NOMO-1 treated with DMSO at 0.1 percent for 48 hours (cell line): ENCODE data around the gene TEAD4.

Experiments
- DNase-seq: peaks from one replicate; lab custom pipeline; 2025; ENCODE audit not compliant: unreplicated experiment; lab: John Stamatoyannopoulos, UW

TEAD4 gene

GRCh38 chr12:2959192-2959504 is at the start of gene TEAD4:
TEAD4 (plus strand) TSS chr12:2959397.
- DNase-seq, result no peak

- DNase-seq, result no peak
Measured at GRCh38 chr12:2912216-2912575, 47.0 kb upstream of the TEAD4 start.

- no peak for DNase-seq
Measured at GRCh38 chr12:2919249-2919648, 39.9 kb upstream of the TEAD4 start.

- no peak for DNase-seq
Measured at GRCh38 chr12:2922329-2922728, 36.9 kb upstream of the TEAD4 start.

- DNase-seq, result no peak
Measured at GRCh38 chr12:2923057-2923456, 36.1 kb upstream of the TEAD4 start.

GRCh38 chr12:2924019-2924418 is 35.2 kb upstream of the TEAD4 start:
- DNase-seq, result no peak

GRCh38 chr12:2925322-2925995 is 33.7 kb upstream of the TEAD4 start:
- no peak for DNase-seq

GRCh38 chr12:2930865-2931264 is 28.3 kb upstream of the TEAD4 start:
- no peak for DNase-seq

GRCh38 chr12:2933586-2933985 is 25.6 kb upstream of the TEAD4 start:
- no peak for DNase-seq

- no peak for DNase-seq
Measured at GRCh38 chr12:2934371-2934770, 24.8 kb upstream of the TEAD4 start.

- DNase-seq, result no peak
Measured at GRCh38 chr12:2936301-2936700, 22.9 kb upstream of the TEAD4 start.

- no peak for DNase-seq
Measured at GRCh38 chr12:2937500-2937899, 21.7 kb upstream of the TEAD4 start.

GRCh38 chr12:2939191-2939590 is 20.0 kb upstream of the TEAD4 start:
- DNase-seq, result no peak

GRCh38 chr12:2940564-2940963 is 18.6 kb upstream of the TEAD4 start:
- DNase-seq, result no peak

- no peak for DNase-seq
Measured at GRCh38 chr12:2941524-2941923, 17.7 kb upstream of the TEAD4 start.

GRCh38 chr12:2944401-2945047 is 14.7 kb upstream of the TEAD4 start:
- DNase-seq, result no peak

- DNase-seq, result no peak
Measured at GRCh38 chr12:2949411-2949810, 9.8 kb upstream of the TEAD4 start.

GRCh38 chr12:2955888-2956287 is 3.3 kb upstream of the TEAD4 start:
- no peak for DNase-seq

GRCh38 chr12:2957816-2958431 is 1.3 kb upstream of the TEAD4 start:
- no peak for DNase-seq

GRCh38 chr12:2958432-2959191 is 585 bp upstream of the TEAD4 start:
- DNase-seq, result no peak

- DNase-seq, result no peak
Measured at GRCh38 chr12:2959505-2960389, 550 bp downstream of the TEAD4 start.
